PC-9 (cell line): Measurements from ENCODE around the gene CYS1.

Source experiments
- EZH2 ChIP-seq: fragments of 200-600 bp; sonication (generic); IDR thresholded peaks from 2 replicates; pipeline ENCODE4 v1.8.0; 2017; ENCODE audit warnings: antibody characterized with exemption, low read depth
- TF ChIP-seq, protein P1 (sequence below): fragments of 200-600 bp; sonication (generic); conservative IDR thresholded peaks from 2 replicates; pipeline ENCODE4 v1.6.1; 2017; ENCODE audit warnings: mixed run types, antibody characterized with exemption, mild to moderate bottlenecking, moderate library complexity

GRCh38 chr2:10076511-10076910 is 3.7 kb downstream of the CYS1 start:
- TF ChIP-seq, protein P1, sequence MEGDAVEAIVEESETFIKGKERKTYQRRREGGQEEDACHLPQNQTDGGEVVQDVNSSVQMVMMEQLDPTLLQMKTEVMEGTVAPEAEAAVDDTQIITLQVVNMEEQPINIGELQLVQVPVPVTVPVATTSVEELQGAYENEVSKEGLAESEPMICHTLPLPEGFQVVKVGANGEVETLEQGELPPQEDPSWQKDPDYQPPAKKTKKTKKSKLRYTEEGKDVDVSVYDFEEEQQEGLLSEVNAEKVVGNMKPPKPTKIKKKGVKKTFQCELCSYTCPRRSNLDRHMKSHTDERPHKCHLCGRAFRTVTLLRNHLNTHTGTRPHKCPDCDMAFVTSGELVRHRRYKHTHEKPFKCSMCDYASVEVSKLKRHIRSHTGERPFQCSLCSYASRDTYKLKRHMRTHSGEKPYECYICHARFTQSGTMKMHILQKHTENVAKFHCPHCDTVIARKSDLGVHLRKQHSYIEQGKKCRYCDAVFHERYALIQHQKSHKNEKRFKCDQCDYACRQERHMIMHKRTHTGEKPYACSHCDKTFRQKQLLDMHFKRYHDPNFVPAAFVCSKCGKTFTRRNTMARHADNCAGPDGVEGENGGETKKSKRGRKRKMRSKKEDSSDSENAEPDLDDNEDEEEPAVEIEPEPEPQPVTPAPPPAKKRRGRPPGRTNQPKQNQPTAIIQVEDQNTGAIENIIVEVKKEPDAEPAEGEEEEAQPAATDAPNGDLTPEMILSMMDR: no peak
- TF ChIP-seq EZH2: no peak
